GM18511 (cell line): ENCODE measurements around the gene SFMBT2.

Experiments used
- ATAC-seq: cut with Tn5 transposase; IDR thresholded peaks from one replicate; pipeline ENCODE4 v1.9.1; 2021; ENCODE audit warnings: mild to moderate bottlenecking, moderate library complexity; ENCODE audit not compliant: unreplicated experiment

SFMBT2 gene

GRCh38 chr10:7370511-7370910, 40.3 kb downstream of the SFMBT2 start:
- no peak for ATAC-seq

- ATAC-seq: no peak
Measured at GRCh38 chr10:7365027-7365745, 45.6 kb downstream of the SFMBT2 start.

- no peak for ATAC-seq
Measured at GRCh38 chr10:7364474-7364873, 46.4 kb downstream of the SFMBT2 start.

GRCh38 chr10:7363700-7364099, 47.1 kb downstream of the SFMBT2 start:
- ATAC-seq: no peak

- no peak for ATAC-seq
Measured at GRCh38 chr10:7362471-7362870, 48.4 kb downstream of the SFMBT2 start.

- no peak for ATAC-seq
Measured at GRCh38 chr10:7361316-7361715, 49.5 kb downstream of the SFMBT2 start.

GRCh38 chr10:7359954-7360353, 50.9 kb downstream of the SFMBT2 start:
- ATAC-seq: no peak

- ATAC-seq: no peak
Measured at GRCh38 chr10:7359356-7359755, 51.5 kb downstream of the SFMBT2 start.

- ATAC-seq: no peak
Measured at GRCh38 chr10:7357193-7357592, 53.6 kb downstream of the SFMBT2 start.

GRCh38 chr10:7354330-7355047, 56.3 kb downstream of the SFMBT2 start:
- ATAC-seq: no peak

- ATAC-seq: no peak
Measured at GRCh38 chr10:7351894-7352293, 58.9 kb downstream of the SFMBT2 start.

- no peak for ATAC-seq
Measured at GRCh38 chr10:7350541-7351195, 60.2 kb downstream of the SFMBT2 start.

- ATAC-seq: no peak
Measured at GRCh38 chr10:7345717-7346116, 65.1 kb downstream of the SFMBT2 start.

- no peak for ATAC-seq
Measured at GRCh38 chr10:7343040-7343439, 67.8 kb downstream of the SFMBT2 start.

- no peak for ATAC-seq
Measured at GRCh38 chr10:7340179-7340874, 70.5 kb downstream of the SFMBT2 start.

GRCh38 chr10:7339510-7339909, 71.3 kb downstream of the SFMBT2 start:
- no peak for ATAC-seq

GRCh38 chr10:7338469-7338868, 72.4 kb downstream of the SFMBT2 start:
- no peak for ATAC-seq

GRCh38 chr10:7337431-7338171, 73.2 kb downstream of the SFMBT2 start:
- peak; percentile 86 for ATAC-seq

- no peak for ATAC-seq
Measured at GRCh38 chr10:7335977-7336376, 74.9 kb downstream of the SFMBT2 start.

GRCh38 chr10:7334642-7334964, 76.2 kb downstream of the SFMBT2 start:
- no peak for ATAC-seq
